Keratinocyte (primary cell): ENCODE data around the gene PPFIA1.

Source experiments
- CTCF ChIP-seq, 3 experiments: IDR thresholded peaks in 1 of 3; conservative IDR thresholded peaks in 1 of 3; optimal IDR thresholded peaks in 1 of 3; 2 replicates in 2 of 3; 3 replicates in 1 of 3; pipeline versions ENCODE3 to v1.5.1; 2011; ENCODE audit warnings: low read length in 3 of 3, mild to moderate bottlenecking in 3 of 3, moderate library complexity in 2 of 3, control low read depth in 1 of 3, inconsistent platforms in 1 of 3; ENCODE audit not compliant: insufficient read depth in 2 of 3; ENCODE audit errors: extremely low read depth in 1 of 3
- EZH2 ChIP-seq: IDR thresholded peaks from one replicate; pipeline ENCODE4 v1.6.1; 2012; ENCODE audit warnings: inconsistent platforms, mild to moderate bottlenecking, low read length, moderate library complexity

GRCh38 chr11:70246196-70246595 is 24.3 kb upstream of the PPFIA1 start:
- TF ChIP-seq CTCF (optimal IDR thresholded peaks at IDR 0.05 in 1 of 3, IDR thresholded peaks at IDR 0.05 in 1 of 3, conservative IDR thresholded peaks at IDR 0.05 in 1 of 3; ENCODE audit: extremely low read depth in 1 of 3, insufficient read depth in 2 of 3, low read length in 3 of 3): no peak
- TF ChIP-seq EZH2: no peak
